Skeletal muscle satellite cell (primary cell): Measurements from ENCODE around the gene OTOP2.

Experiments used
- H3K27me3 ChIP-seq: 2 replicates; pipeline ENCODE4 v1.7.0; 2013; ENCODE audit warnings: low read length; ENCODE audit not compliant: control insufficient read depth, insufficient read depth
- H3K36me3 ChIP-seq: 2 replicates; pipeline ENCODE4 v1.7.0; 2013; ENCODE audit warnings: mild to moderate bottlenecking, control low read depth, low read length; ENCODE audit not compliant: insufficient read depth
- H3K4me1 ChIP-seq: 2 replicates; pipeline ENCODE4 v1.7.0; 2013; ENCODE audit warnings: low read length; ENCODE audit not compliant: control insufficient read depth, insufficient read depth
- H3K4me2 ChIP-seq: 2 replicates; pipeline ENCODE4 v1.7.0; 2013; ENCODE audit warnings: mild to moderate bottlenecking, low read length
- H3K4me3 ChIP-seq: 2 replicates; pipeline ENCODE4 v1.7.0; 2013; ENCODE audit warnings: low read length
- H3K9ac ChIP-seq: 2 replicates; pipeline ENCODE4 v1.7.0; 2013; ENCODE audit warnings: mild to moderate bottlenecking, low read depth, low read length, moderate library complexity
- H3K9me3 ChIP-seq: replicated peaks from 2 replicates; pipeline ENCODE4 v1.7.0; 2013; ENCODE audit warnings: mild to moderate bottlenecking, control low read depth, low read length

The OTOP2 gene

GRCh38 chr17:74920306-74920620 lies 3.8 kb upstream of the OTOP2 start:
- H3K9me3 ChIP-seq = no peaks in the 10 kb centered on the region
- H3K4me3 ChIP-seq = no peak overlapping the region
- H3K4me2 ChIP-seq = no peak overlapping the region
- no peak overlapping the region for H3K9ac ChIP-seq
- H3K36me3 ChIP-seq = no peaks in the 10 kb centered on the region
- H3K27me3 ChIP-seq = peaks cover 54% of the 10 kb centered on the region
- H3K4me1 ChIP-seq = no peaks in the 10 kb centered on the region

- H3K27me3 ChIP-seq = peaks cover 57% of the 10 kb centered on the region
- H3K4me1 ChIP-seq = no peaks in the 10 kb centered on the region
- no peak overlapping the region for H3K4me3 ChIP-seq
- H3K9me3 ChIP-seq = no peaks in the 10 kb centered on the region
- H3K9ac ChIP-seq = no peak overlapping the region
- no peaks in the 10 kb centered on the region for H3K36me3 ChIP-seq
- no peak overlapping the region for H3K4me2 ChIP-seq
These were observed 3.4 kb upstream of the OTOP2 start for GRCh38 chr17:74920642-74921025.

DNA sequence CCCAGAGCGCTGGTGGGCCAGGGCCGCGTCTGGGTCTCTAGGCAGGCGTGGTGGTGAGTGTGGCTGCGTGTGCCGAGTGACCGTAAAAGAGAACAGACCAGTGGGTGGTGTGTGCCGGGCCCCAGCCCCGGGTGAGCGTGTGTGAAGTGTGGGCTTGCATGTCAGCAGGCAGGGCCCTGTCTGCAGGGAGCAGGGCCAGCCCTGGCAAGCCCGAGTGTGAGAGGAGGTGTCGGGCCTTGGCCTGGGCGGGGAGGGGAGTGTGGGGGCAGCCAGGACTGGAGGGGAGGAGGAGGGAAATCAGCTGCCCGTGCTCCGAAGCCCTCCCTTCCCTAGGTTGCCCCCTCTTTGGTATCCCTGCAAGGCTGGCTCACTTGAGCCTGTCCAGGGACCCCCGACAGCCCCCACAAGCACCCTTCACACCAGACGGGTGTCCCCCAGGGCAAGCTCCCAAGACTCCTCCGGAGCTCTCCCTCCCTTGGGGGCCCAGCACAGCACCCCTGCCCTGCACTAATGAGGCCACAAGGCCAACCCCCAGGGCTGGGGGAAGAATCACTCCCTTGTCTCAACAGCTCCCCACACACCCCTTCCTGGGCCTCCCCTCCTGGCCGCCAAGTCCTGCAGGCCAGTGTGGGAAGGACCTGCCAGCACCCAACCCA lies 2.9 kb upstream of the OTOP2 start:
- H3K9ac ChIP-seq = no peak overlapping the region
- peaks cover 62% of the 10 kb centered on the region for H3K27me3 ChIP-seq
- H3K4me2 ChIP-seq = no peak overlapping the region
- H3K36me3 ChIP-seq = no peaks in the 10 kb centered on the region
- H3K4me1 ChIP-seq = no peaks in the 10 kb centered on the region
- no peaks in the 10 kb centered on the region for H3K9me3 ChIP-seq
- H3K4me3 ChIP-seq = no peak overlapping the region

DNA sequence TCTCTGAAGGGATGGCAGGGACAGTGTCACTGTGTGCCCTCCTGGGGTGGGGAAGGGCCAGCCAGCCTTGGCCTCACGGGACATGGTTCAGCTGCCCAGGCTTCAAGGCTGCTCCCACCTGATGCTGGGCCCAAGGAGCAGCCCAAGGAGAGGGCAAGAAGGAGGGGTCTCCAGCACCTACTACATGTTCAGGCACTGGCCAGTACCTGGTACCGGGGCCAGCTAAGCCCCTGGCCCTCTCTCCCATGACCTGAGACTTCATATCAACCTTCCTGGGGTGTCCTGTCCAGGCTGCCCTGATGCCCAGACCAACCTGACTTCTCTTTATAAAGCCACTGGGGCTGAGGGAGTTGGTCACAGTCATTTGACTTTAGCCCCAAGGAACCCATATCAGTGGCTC lies 2.3 kb upstream of the OTOP2 start:
- Histone ChIP-seq H3K9ac (no peak overlapping the region), H3K4me2 (no peak overlapping the region), H3K9me3 (no peaks in the 10 kb centered on the region), H3K36me3 (no peaks in the 10 kb centered on the region), H3K4me3 (no peak overlapping the region), H3K27me3 (peaks cover 66% of the 10 kb centered on the region), H3K4me1 (no peaks in the 10 kb centered on the region)

DNA sequence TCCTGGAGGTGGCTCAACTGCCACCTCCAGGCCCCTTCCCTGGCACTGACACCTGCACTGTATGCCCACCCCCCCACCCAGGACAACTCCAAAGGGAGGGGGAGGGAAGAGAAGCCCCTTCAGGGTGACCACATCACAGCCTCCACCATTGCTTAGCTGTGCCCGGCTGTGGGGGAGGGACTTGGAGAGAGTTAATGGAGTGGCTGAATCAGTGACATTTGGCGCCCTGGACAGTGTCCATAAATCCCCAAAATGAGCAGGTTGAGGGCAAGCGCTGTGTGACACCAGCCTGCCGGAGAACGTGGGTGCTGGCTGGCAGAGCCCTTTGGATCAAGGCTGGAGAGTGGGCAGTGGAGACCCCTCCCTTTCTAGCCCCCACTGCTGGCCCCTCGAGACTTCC lies 1.9 kb upstream of the OTOP2 start:
- Histone ChIP-seq H3K36me3 (no peaks in the 10 kb centered on the region), H3K9me3 (no peaks in the 10 kb centered on the region), H3K27me3 (peaks cover 70% of the 10 kb centered on the region), H3K4me2 (no peak overlapping the region), H3K4me3 (no peak overlapping the region), H3K9ac (no peak overlapping the region), H3K4me1 (no peaks in the 10 kb centered on the region)

- H3K4me2 ChIP-seq = peak within 1 kb of the TSS; percentile 71
- no peak within 1 kb of the TSS for H3K9ac ChIP-seq
- no peaks in the 10 kb centered on the region for H3K4me1 ChIP-seq
- H3K4me3 ChIP-seq = peak within 1 kb of the TSS; percentile 34
- H3K9me3 ChIP-seq = no peaks in the 10 kb centered on the region
- H3K27me3 ChIP-seq = peaks cover 74% of the 10 kb centered on the region
- H3K36me3 ChIP-seq = no peaks in the 10 kb centered on the region
These were observed 1.2 kb upstream of the OTOP2 start, which contains the start of gene USH1G for GRCh38 chr17:74922694-74923537. Gene USH1G (minus strand): TSS chr17:74923255. CDS start chr17:74923073, 182 bp downstream.

DNA sequence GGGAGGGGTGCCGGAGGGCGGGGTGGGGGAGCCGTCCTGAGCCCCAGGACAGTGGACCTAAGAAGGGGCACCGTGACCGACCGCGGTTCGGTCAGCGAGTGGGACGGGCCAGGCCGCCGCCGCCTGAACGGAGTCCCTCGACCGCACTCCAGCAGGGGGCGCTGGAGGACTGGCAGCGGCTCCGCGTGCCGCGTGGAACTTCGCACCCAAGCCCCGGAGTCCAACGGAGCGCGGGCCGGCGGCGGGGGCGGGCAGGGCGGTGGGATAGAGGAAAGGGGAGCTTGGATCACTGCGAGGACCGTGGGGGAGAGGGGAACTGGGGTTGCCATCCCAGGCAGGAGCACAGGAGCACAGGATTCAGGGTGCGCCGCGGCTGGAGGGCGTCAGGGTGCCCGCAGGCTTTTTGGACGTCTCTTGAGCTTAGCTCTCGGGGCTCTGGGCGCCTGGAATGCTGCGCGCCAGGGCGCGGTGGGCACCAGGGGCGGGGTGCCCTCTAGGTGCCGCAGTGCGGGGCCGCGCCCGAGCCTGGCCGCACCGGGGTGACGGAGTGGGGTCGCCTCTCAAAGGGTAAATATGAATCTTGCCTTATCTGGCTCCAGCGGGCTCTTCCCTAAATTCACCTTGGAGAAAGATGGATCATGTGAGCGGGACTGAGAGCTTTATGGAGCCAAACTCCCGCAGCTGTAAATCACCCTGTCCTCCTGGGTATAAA lies 379 bp upstream of the OTOP2 start:
- peak overlapping the region; percentile 34 for H3K4me3 ChIP-seq
- no peaks in the 10 kb centered on the region for H3K4me1 ChIP-seq
- H3K4me2 ChIP-seq = peak overlapping the region; percentile 71
- H3K36me3 ChIP-seq = no peaks in the 10 kb centered on the region
- peaks cover 77% of the 10 kb centered on the region for H3K27me3 ChIP-seq
- H3K9me3 ChIP-seq = no peaks in the 10 kb centered on the region
- H3K9ac ChIP-seq = no peak overlapping the region

GRCh38 chr17:74925242-74925641 lies 1.2 kb downstream of the OTOP2 start:
- no peaks in the 10 kb centered on the region for H3K36me3 ChIP-seq
- no peak overlapping the region for H3K4me3 ChIP-seq
- no peak overlapping the region for H3K4me2 ChIP-seq
- H3K9me3 ChIP-seq = no peaks in the 10 kb centered on the region
- no peaks in the 10 kb centered on the region for H3K4me1 ChIP-seq
- peaks cover 74% of the 10 kb centered on the region for H3K27me3 ChIP-seq
- H3K9ac ChIP-seq = no peak overlapping the region

DNA sequence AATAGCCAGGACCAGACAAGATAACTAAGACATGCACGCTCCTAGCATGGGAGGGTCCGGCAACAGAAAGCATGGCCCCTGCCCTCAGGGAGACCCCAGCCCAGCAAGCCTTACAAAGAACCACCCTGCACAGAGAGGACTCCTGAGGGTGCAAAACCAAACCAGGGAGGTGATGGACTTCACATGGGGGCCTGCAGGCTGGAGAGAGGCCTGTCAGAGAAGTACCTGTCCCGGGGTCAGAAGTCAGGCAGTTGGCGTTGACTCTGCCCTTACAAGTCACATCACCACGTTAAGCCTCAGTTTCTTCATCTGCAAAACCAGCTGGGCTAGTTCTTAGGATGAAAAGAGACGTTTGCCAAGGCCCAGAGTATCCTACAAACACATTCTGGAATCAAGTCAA lies 4.7 kb downstream of the OTOP2 start:
- H3K4me1 ChIP-seq = no peaks in the 10 kb centered on the region
- H3K9ac ChIP-seq = no peak overlapping the region
- no peaks in the 10 kb centered on the region for H3K36me3 ChIP-seq
- no peak overlapping the region for H3K4me2 ChIP-seq
- H3K27me3 ChIP-seq = peaks cover 77% of the 10 kb centered on the region
- no peak overlapping the region for H3K4me3 ChIP-seq
- no peaks in the 10 kb centered on the region for H3K9me3 ChIP-seq

DNA sequence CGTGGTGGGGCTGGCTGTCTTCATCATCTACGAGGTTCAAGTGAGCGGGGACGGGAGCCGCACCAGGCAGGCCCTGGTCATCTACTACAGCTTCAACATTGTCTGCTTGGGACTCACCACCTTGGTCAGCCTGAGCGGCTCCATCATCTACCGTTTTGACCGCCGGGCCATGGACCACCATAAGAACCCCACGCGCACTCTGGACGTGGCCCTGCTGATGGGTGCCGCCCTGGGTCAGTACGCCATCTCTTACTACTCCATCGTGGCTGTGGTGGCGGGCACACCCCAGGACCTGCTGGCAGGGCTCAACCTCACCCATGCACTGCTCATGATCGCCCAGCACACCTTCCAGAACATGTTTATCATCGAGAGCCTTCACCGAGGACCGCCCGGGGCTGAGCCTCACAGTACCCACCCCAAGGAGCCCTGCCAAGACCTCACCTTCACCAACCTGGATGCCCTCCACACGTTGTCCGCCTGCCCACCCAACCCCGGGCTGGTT lies 6.5 kb downstream of the OTOP2 start:
- Histone ChIP-seq H3K9ac (no peak overlapping the region), H3K4me1 (no peaks in the 10 kb centered on the region), H3K9me3 (no peaks in the 10 kb centered on the region), H3K4me3 (no peak overlapping the region), H3K36me3 (no peaks in the 10 kb centered on the region), H3K27me3 (peaks cover 72% of the 10 kb centered on the region), H3K4me2 (no peak overlapping the region)

DNA sequence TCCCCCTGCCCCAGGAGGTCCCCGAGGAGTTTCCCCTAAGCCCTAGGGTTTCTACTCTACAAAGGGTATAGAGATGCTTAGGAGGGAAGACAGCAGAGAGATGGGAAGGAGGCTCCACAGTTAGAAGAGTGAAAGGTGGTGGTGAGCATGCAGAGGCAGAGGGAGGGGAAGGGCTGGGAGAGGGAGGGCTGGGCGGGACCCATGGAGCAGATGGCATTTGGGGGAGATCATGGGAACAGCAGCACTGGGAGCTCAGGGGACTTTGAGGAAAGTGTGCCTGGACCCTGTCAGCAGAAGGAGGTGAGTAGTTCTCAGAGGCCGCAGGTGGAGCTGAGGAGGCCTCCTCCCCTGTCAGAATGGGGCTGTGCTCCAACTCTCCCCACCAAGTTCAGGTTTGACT lies 11.0 kb downstream of the OTOP2 start:
- H3K36me3 ChIP-seq = no peaks in the 10 kb centered on the region
- no peaks in the 10 kb centered on the region for H3K4me1 ChIP-seq
- peaks cover 77% of the 10 kb centered on the region for H3K27me3 ChIP-seq
- no peaks in the 10 kb centered on the region for H3K9me3 ChIP-seq
- no peak overlapping the region for H3K4me3 ChIP-seq
- H3K4me2 ChIP-seq = no peak overlapping the region
- H3K9ac ChIP-seq = no peak overlapping the region
